ENCODE results near the gene CCL11. TPM values are rescaled to one million over a fixed set of nuclear protein-coding genes. Genes with fewer than 3 reads are reported as not detected.

The CCL11 gene
- total RNA-seq, 1 donor, result not detected

GRCh38 chr17:34255841-34256240, 29.7 kb upstream of the CCL11 start:
- DNase-seq (ENCODE audit: low read depth in 2 of 3, low spot score in 2 of 3), result no peak

GRCh38 chr17:34257299-34257985, 28.1 kb upstream of the CCL11 start:
- no peak for DNase-seq (ENCODE audit: low read depth in 2 of 3, low spot score in 2 of 3)

GRCh38 chr17:34257986-34258326, 27.6 kb upstream of the CCL11 start:
- DNase-seq (ENCODE audit: low read depth in 2 of 3, low spot score in 2 of 3), result no peak

- DNase-seq (ENCODE audit: low read depth in 2 of 3, low spot score in 2 of 3), result no peak
Measured at GRCh38 chr17:34259146-34259545, 26.4 kb upstream of the CCL11 start.

- no peak for DNase-seq (ENCODE audit: low read depth in 2 of 3, low spot score in 2 of 3)
Measured at GRCh38 chr17:34260861-34261260, 24.7 kb upstream of the CCL11 start.

- DNase-seq (ENCODE audit: low read depth in 2 of 3, low spot score in 2 of 3), result no peak
Measured at GRCh38 chr17:34261568-34262337, 23.8 kb upstream of the CCL11 start.

GRCh38 chr17:34265711-34266110, 19.8 kb upstream of the CCL11 start:
- no peak for DNase-seq (ENCODE audit: low read depth in 2 of 3, low spot score in 2 of 3)

GRCh38 chr17:34269969-34270368, 15.6 kb upstream of the CCL11 start, which contains the start of gene CCL7:
CCL7 (plus strand) TSS chr17:34270221; CDS start chr17:34270291, 70 bp downstream.
- DNase-seq (ENCODE audit: low read depth in 2 of 3, low spot score in 2 of 3), result no peak

GRCh38 chr17:34275881-34276280, 9.7 kb upstream of the CCL11 start:
- no peak for DNase-seq (ENCODE audit: low read depth in 2 of 3, low spot score in 2 of 3)

GRCh38 chr17:34276826-34277225, 8.7 kb upstream of the CCL11 start:
- DNase-seq (ENCODE audit: low read depth in 2 of 3, low spot score in 2 of 3), result no peak

- no peak for DNase-seq (ENCODE audit: low read depth in 2 of 3, low spot score in 2 of 3)
Measured at GRCh38 chr17:34283571-34283970, 2.0 kb upstream of the CCL11 start.

GRCh38 chr17:34287875-34288274, 2.3 kb downstream of the CCL11 start:
- DNase-seq (ENCODE audit: low read depth in 2 of 3, low spot score in 2 of 3), result no peak

GRCh38 chr17:34290586-34290985, 5.0 kb downstream of the CCL11 start:
- DNase-seq (ENCODE audit: low read depth in 2 of 3, low spot score in 2 of 3), result no peak

GRCh38 chr17:34291721-34292348, 6.3 kb downstream of the CCL11 start:
- DNase-seq (ENCODE audit: low read depth in 2 of 3, low spot score in 2 of 3), result no peak

GRCh38 chr17:34299027-34299426, 13.5 kb downstream of the CCL11 start:
- DNase-seq (ENCODE audit: low read depth in 2 of 3, low spot score in 2 of 3), result no peak

GRCh38 chr17:34299956-34300577, 14.5 kb downstream of the CCL11 start:
- DNase-seq (ENCODE audit: low read depth in 2 of 3, low spot score in 2 of 3), result no peak

GRCh38 chr17:34300652-34301370, 15.3 kb downstream of the CCL11 start:
- DNase-seq (ENCODE audit: low read depth in 2 of 3, low spot score in 2 of 3), result no peak

GRCh38 chr17:34301986-34302385, 16.4 kb downstream of the CCL11 start:
- no peak for DNase-seq (ENCODE audit: low read depth in 2 of 3, low spot score in 2 of 3)

GRCh38 chr17:34302636-34303035, 17.1 kb downstream of the CCL11 start:
- DNase-seq (ENCODE audit: low read depth in 2 of 3, low spot score in 2 of 3), result no peak

GRCh38 chr17:34303606-34304005, 18.1 kb downstream of the CCL11 start:
- no peak for DNase-seq (ENCODE audit: low read depth in 2 of 3, low spot score in 2 of 3)

- DNase-seq (ENCODE audit: low read depth in 2 of 3, low spot score in 2 of 3), result no peak
Measured at GRCh38 chr17:34305061-34305460, 19.5 kb downstream of the CCL11 start.
